ENCODE data around the gene KRT72. TPM values are rescaled to one million over a fixed set of nuclear protein-coding genes. Genes with fewer than 3 reads are reported as not detected.

KRT72 gene
- total RNA-seq, 1 experiment from 2014 or later, result not detected

GRCh38 chr12:52622349-52622748 lies 21.1 kb upstream of the KRT72 start:
- H3K4me3 ChIP-seq, result no peak overlapping the region
- no peaks in the 10 kb centered on the region for H3F3A ChIP-seq (ENCODE audit: insufficient read depth, low read depth)
- H3K79me2 ChIP-seq (ENCODE audit: low read depth), result no peaks in the 10 kb centered on the region
- no peaks in the 10 kb centered on the region for H3K36me3 ChIP-seq (ENCODE audit: low read depth)
- no peak overlapping the region for H3K4me2 ChIP-seq
- H3K27me3 ChIP-seq (ENCODE audit: insufficient read depth, low read depth), result no peaks in the 10 kb centered on the region
- no peak overlapping the region for H2AFZ ChIP-seq
- H3K27ac ChIP-seq, result no peak overlapping the region
- no TSS peak for BruUV-seq (replicated peaks)
- no peaks in the 10 kb centered on the region for H4K20me1 ChIP-seq (ENCODE audit: insufficient read depth)
- CTCF ChIA-PET, result no interaction called here
- no peaks in the 10 kb centered on the region for H3K9me3 ChIP-seq (ENCODE audit: insufficient read depth, low read depth)
- H3K9me2 ChIP-seq (ENCODE audit: insufficient read depth), result no peaks in the 10 kb centered on the region
- DNase-seq, result no peak
- no peak for TF ChIP-seq CTCF (conservative IDR thresholded peaks at IDR 0.05)
- no peak for TF ChIP-seq EZH2 (IDR thresholded peaks at IDR 0.05; ENCODE audit: low read depth)
- POLR2A ChIA-PET (ENCODE audit: unreplicated experiment), result no interaction called here
- H3K4me1 ChIP-seq (replicated peaks; ENCODE audit: insufficient read depth), result no peaks in the 10 kb centered on the region; the same call in 1 of the 2 replicates
- intact Hi-C loops (cut with micrococcal nuclease; ENCODE audit: unreplicated experiment), result no loop called here

GRCh38 chr12:52618866-52619265 lies 17.6 kb upstream of the KRT72 start:
- no peak overlapping the region for H3K4me2 ChIP-seq
- intact Hi-C loops (cut with micrococcal nuclease; ENCODE audit: unreplicated experiment), result no loop called here
- ChIA-PET CTCF (no interaction called here), POLR2A (ENCODE audit: unreplicated experiment) (no interaction called here)
- no peaks in the 10 kb centered on the region for H3F3A ChIP-seq (ENCODE audit: insufficient read depth, low read depth)
- H3K9me3 ChIP-seq (ENCODE audit: insufficient read depth, low read depth), result no peaks in the 10 kb centered on the region
- H2AFZ ChIP-seq, result no peak overlapping the region
- H3K36me3 ChIP-seq (ENCODE audit: low read depth), result no peaks in the 10 kb centered on the region
- H3K9me2 ChIP-seq (ENCODE audit: insufficient read depth), result no peaks in the 10 kb centered on the region
- no peak overlapping the region for H3K27ac ChIP-seq
- H3K4me3 ChIP-seq, result no peak overlapping the region
- no peak for TF ChIP-seq CTCF (conservative IDR thresholded peaks at IDR 0.05)
- no peak for TF ChIP-seq EZH2 (IDR thresholded peaks at IDR 0.05; ENCODE audit: low read depth)
- no peaks in the 10 kb centered on the region for H3K79me2 ChIP-seq (ENCODE audit: low read depth)
- DNase-seq, result no peak
- no peaks in the 10 kb centered on the region for H3K4me1 ChIP-seq (replicated peaks; ENCODE audit: insufficient read depth)
- H3K27me3 ChIP-seq (ENCODE audit: insufficient read depth, low read depth), result no peaks in the 10 kb centered on the region; the same call in 1 of the 2 replicates
- BruUV-seq (replicated peaks), result no TSS peak
- no peaks in the 10 kb centered on the region for H4K20me1 ChIP-seq (ENCODE audit: insufficient read depth)

- DNase-seq, result no peak
- TF ChIP-seq CTCF (conservative IDR thresholded peaks at IDR 0.05) (no peak), EZH2 (IDR thresholded peaks at IDR 0.05; ENCODE audit: low read depth) (no peak)
- Histone ChIP-seq H3K9me3 (ENCODE audit: insufficient read depth, low read depth) (no peaks in the 10 kb centered on the region), H3K4me1 (replicated peaks; ENCODE audit: insufficient read depth) (no peaks in the 10 kb centered on the region), H3K36me3 (ENCODE audit: low read depth) (no peaks in the 10 kb centered on the region), H4K20me1 (ENCODE audit: insufficient read depth) (no peaks in the 10 kb centered on the region), H3K4me3 (no peak within 1 kb of the TSS), H3F3A (ENCODE audit: insufficient read depth, low read depth) (no peaks in the 10 kb centered on the region), H3K79me2 (ENCODE audit: low read depth) (no peaks in the 10 kb centered on the region), H3K27me3 (ENCODE audit: insufficient read depth, low read depth) (no peaks in the 10 kb centered on the region; the same call in 1 of the 2 replicates), H2AFZ (no peak within 1 kb of the TSS), H3K9me2 (ENCODE audit: insufficient read depth) (no peaks in the 10 kb centered on the region), H3K4me2 (no peak within 1 kb of the TSS), H3K27ac (no peak within 1 kb of the TSS)
- no TSS peak for BruUV-seq (replicated peaks)
- ChIA-PET CTCF (no interaction called here), POLR2A (ENCODE audit: unreplicated experiment) (no interaction called here)
- intact Hi-C loops (cut with micrococcal nuclease; ENCODE audit: unreplicated experiment), result no loop called here
Observed at GRCh38 chr12:52618216-52618615, 17.0 kb upstream of the KRT72 start, which contains the start of gene KRT73. Gene KRT73, minus strand, starts transcription at chr12:52618559. Its CDS starts 35 bp downstream, at chr12:52618524.

All from PC-9 (cell line).